HCT116 (cell line): ENCODE measurements around the gene MGP. TPM values are rescaled to one million over a fixed set of nuclear protein-coding genes. Genes with fewer than 3 reads are reported as not detected.

Source experiments
- ATAC-seq: fragments of 200-7000 bp; cut with Tn5 transposase; 2 replicates; pipeline ENCODE4 v1.9.1; 2020; ENCODE audit warnings: mild to moderate bottlenecking, moderate library complexity
- BruUV-seq: library from RNA; stranded (reverse); fragments of 400-500 nt; replicated peaks from 2 replicates; lab custom pipeline; 2021; lab: Mats Ljungman, UMichigan
- CTCF ChIA-PET: fragments of 300-600 bp; sonication (Branson Sonifier 250); formaldehyde crosslinking; loops from one replicate; lab custom pipeline; 2021; ENCODE audit warnings: antibody characterized with exemption; lab: Charles Lee
- POLR2A ChIA-PET: fragments of 300-600, 350-600 bp; sonication (Branson Sonifier 250); formaldehyde crosslinking; loops from one replicate; lab custom pipeline; 2021; ENCODE audit warnings: antibody characterized with exemption; lab: Charles Lee
- RAD21 ChIA-PET, 2 experiments: fragments of 300-600 bp; sonication (Branson Sonifier 250); formaldehyde crosslinking; loops; one replicate each; lab custom pipeline; 2023; ENCODE audit warnings: low total read pairs in 2 of 2; ENCODE audit not compliant: uncharacterized antibody in 2 of 2, unreplicated experiment in 2 of 2, low non-redundant PET in 1 of 2; lab: Charles Lee
- DNase-seq: peaks from one replicate; pipeline ENCODE4 v3.0.0-alpha.2; 2010; ENCODE audit warnings: low read depth, low spot score
- H2AFZ ChIP-seq: fragments of 200-600 bp; shearing (Covaris generic), sonication (generic); 2 replicates; pipeline ENCODE4 v1.6.1; 2017; ENCODE audit warnings: low read depth, mixed run types, mixed read lengths, antibody characterized with exemption, low read length; ENCODE audit not compliant: poor library complexity, severe bottlenecking
- H3K27ac ChIP-seq: 2 replicates; pipeline ENCODE4 v1.5.1; 2012; ENCODE audit warnings: low read depth, low read length
- H3K27me3 ChIP-seq: fragments of 200-600 bp; sonication (generic); 2 replicates; pipeline ENCODE4 v1.6.1; 2016; ENCODE audit warnings: mixed run types, low read length, mixed read lengths; ENCODE audit not compliant: insufficient read depth
- H3K36me3 ChIP-seq, 2 experiments: fragments of 200-500 bp in 1 of 2; fragments of 200-600 bp in 1 of 2; sonication (Bioruptor generic) in 1 of 2; sonication (generic) in 1 of 2; 2 replicates each; pipeline versions ENCODE4 v1.5.1 to v1.6.1; 2014 to 2016; ENCODE audit warnings: low read length in 2 of 2, inconsistent platforms in 1 of 2, mixed read lengths in 1 of 2, mixed run types in 1 of 2; ENCODE audit not compliant: insufficient read depth in 2 of 2, control insufficient read depth in 1 of 2
- H3K4me1 ChIP-seq, 2 experiments: fragments of 200-600 bp in 1 of 2; sonication (generic) in 1 of 2; 2 replicates each; pipeline versions ENCODE4 v1.5.1 to v1.6.1; 2012 to 2017; ENCODE audit warnings: low read length in 2 of 2, inconsistent platforms in 1 of 2, mild to moderate bottlenecking in 1 of 2, mixed read lengths in 1 of 2, mixed run types in 1 of 2, moderate library complexity in 1 of 2; ENCODE audit not compliant: insufficient read depth in 2 of 2, control insufficient read depth in 1 of 2
- H3K4me2 ChIP-seq: fragments of 200-600 bp; sonication (generic); 2 replicates; pipeline ENCODE4 v1.6.1; 2017; ENCODE audit warnings: mixed run types, low read length, mixed read lengths
- H3K4me3 ChIP-seq, 2 experiments: fragments of 200-600 bp in 1 of 2; sonication (generic) in 1 of 2; replicated peaks in 1 of 2; 2 replicates each; pipeline ENCODE4 v1.5.1; 2011 to 2016; ENCODE audit warnings: low read length in 2 of 2, control low read depth in 1 of 2, low read depth in 1 of 2, mild to moderate bottlenecking in 1 of 2, mixed read lengths in 1 of 2, mixed run types in 1 of 2
- H3K79me2 ChIP-seq: fragments of 200-600 bp; sonication (generic); 2 replicates; pipeline ENCODE4 v1.6.1; 2017; ENCODE audit warnings: mild to moderate bottlenecking, mixed run types, low read length, moderate library complexity, mixed read lengths; ENCODE audit not compliant: insufficient read depth
- H3K9ac ChIP-seq: fragments of 200-600 bp; sonication (generic); 2 replicates; pipeline ENCODE4 v1.6.1; 2016; ENCODE audit warnings: low read length, mixed read lengths
- H3K9me2 ChIP-seq: fragments of 200-600 bp; sonication (generic), shearing (Covaris generic); 2 replicates; pipeline ENCODE4 v1.6.1; 2017; ENCODE audit warnings: mixed run types, mild to moderate bottlenecking, moderate library complexity; ENCODE audit not compliant: insufficient read depth
- H3K9me3 ChIP-seq, 2 experiments: fragments of 200-500 bp in 1 of 2; fragments of 200-600 bp in 1 of 2; sonication (Bioruptor generic) in 1 of 2; sonication (generic) in 1 of 2; 2 replicates each; pipeline ENCODE4 v1.6.1; 2014 to 2017; ENCODE audit warnings: low read length in 2 of 2, mixed read lengths in 2 of 2, inconsistent platforms in 1 of 2, low read depth in 1 of 2, mild to moderate bottlenecking in 1 of 2, mixed run types in 1 of 2, moderate library complexity in 1 of 2; ENCODE audit not compliant: control insufficient read depth in 1 of 2, insufficient read depth in 1 of 2
- H4K20me1 ChIP-seq: fragments of 200-600 bp; sonication (generic), shearing (Covaris generic); 2 replicates; pipeline ENCODE4 v1.6.1; 2017; ENCODE audit warnings: mixed run types, mild to moderate bottlenecking, moderate library complexity; ENCODE audit not compliant: insufficient read depth
- CBX3 ChIP-seq: IDR thresholded peaks from 2 replicates; pipeline ENCODE4 v1.6.1; 2012; ENCODE audit warnings: low read depth
- CEBPB ChIP-seq: IDR thresholded peaks from 2 replicates; pipeline ENCODE4 v1.6.1; 2012; ENCODE audit warnings: low read depth
- POLR2AphosphoS5 ChIP-seq: IDR thresholded peaks from 2 replicates; pipeline ENCODE4 v1.6.1; 2011; ENCODE audit warnings: mild to moderate bottlenecking, low read depth, low read length, moderate library complexity
- SRF ChIP-seq: IDR thresholded peaks from 2 replicates; pipeline ENCODE4 v1.6.1; 2012; ENCODE audit warnings: low read depth
- TCF7L2 ChIP-seq: IDR thresholded peaks from 2 replicates; pipeline ENCODE4 v1.7.0; 2011; ENCODE audit warnings: borderline replicate concordance, inconsistent platforms; ENCODE audit not compliant: insufficient read depth, insufficient read length; ENCODE audit errors: extremely low read depth
- ZFX ChIP-seq: fragments of 450-650 bp; IDR thresholded peaks from 2 replicates; pipeline ENCODE4 v1.6.1; 2017
- ZNF274 ChIP-seq: fragments of 200-500 bp; sonication (Bioruptor generic); IDR thresholded peaks from 2 replicates; pipeline ENCODE4 v1.6.1; 2014; ENCODE audit warnings: mild to moderate bottlenecking, low read depth, low read length, inconsistent platforms
- intact Hi-C: fragments of 100-400 bp; cut with micrococcal nuclease; formaldehyde crosslinking; loops from 2 replicates; pipeline ENCODE4 v1.10.0; 2022
- total RNA-seq: library from RNA; stranded (reverse); gene quantifications from one replicate; pipeline ENCODE4 v1.2.1, GENCODE V29; 2021; ENCODE audit not compliant: unreplicated experiment
- TF ChIP-seq, protein P1 (sequence below), 3 experiments: fragments of 200-600 bp in 1 of 3; sonication (generic) in 1 of 3; IDR thresholded peaks in 2 of 3; conservative IDR thresholded peaks in 1 of 3; 2 replicates each; pipeline ENCODE4 v1.5.1; 2012 to 2017; ENCODE audit warnings: low read depth in 2 of 3, low read length in 2 of 3, antibody characterized with exemption in 1 of 3, borderline replicate concordance in 1 of 3, control low read depth in 1 of 3, mild to moderate bottlenecking in 1 of 3, mixed read lengths in 1 of 3, mixed run types in 1 of 3, moderate library complexity in 1 of 3; ENCODE audit not compliant: insufficient read depth in 1 of 3
- TF ChIP-seq, protein P2 (sequence below): IDR thresholded peaks from 2 replicates; pipeline ENCODE4 v1.6.1; 2011; ENCODE audit warnings: mild to moderate bottlenecking, low read length, moderate library complexity; ENCODE audit not compliant: insufficient replicate concordance; ENCODE audit errors: extremely low read depth

MGP gene
- total RNA-seq, 1 experiment from 2014 or later: 1.3 TPM

DNA sequence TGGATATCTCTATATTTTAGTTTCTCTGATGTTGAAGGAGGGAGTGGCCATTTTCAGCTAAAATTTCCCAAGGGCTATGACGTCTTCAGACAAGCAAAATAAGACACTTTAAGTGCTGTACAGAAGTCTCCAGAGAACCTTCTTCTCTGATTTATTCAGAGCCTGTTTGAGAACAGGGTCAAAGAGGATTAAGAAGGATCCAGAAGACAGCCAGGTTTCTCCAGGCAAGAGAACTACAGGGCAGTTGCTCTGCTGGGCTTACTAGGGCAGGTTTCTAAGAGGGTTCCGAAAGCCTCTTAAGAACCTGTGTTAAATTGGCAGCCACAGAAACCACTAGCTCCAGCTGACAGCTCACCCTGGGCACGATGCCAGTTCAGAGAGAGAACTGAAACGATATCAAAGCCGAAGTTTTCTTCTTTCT is 1.2 kb downstream of the MGP start (continued):
- TF ChIP-seq POLR2AphosphoS5: no peak
- TF ChIP-seq, protein P1, sequence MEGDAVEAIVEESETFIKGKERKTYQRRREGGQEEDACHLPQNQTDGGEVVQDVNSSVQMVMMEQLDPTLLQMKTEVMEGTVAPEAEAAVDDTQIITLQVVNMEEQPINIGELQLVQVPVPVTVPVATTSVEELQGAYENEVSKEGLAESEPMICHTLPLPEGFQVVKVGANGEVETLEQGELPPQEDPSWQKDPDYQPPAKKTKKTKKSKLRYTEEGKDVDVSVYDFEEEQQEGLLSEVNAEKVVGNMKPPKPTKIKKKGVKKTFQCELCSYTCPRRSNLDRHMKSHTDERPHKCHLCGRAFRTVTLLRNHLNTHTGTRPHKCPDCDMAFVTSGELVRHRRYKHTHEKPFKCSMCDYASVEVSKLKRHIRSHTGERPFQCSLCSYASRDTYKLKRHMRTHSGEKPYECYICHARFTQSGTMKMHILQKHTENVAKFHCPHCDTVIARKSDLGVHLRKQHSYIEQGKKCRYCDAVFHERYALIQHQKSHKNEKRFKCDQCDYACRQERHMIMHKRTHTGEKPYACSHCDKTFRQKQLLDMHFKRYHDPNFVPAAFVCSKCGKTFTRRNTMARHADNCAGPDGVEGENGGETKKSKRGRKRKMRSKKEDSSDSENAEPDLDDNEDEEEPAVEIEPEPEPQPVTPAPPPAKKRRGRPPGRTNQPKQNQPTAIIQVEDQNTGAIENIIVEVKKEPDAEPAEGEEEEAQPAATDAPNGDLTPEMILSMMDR (IDR thresholded peaks at IDR 0.05 in 2 of 3, conservative IDR thresholded peaks at IDR 0.05 in 1 of 3; ENCODE audit: borderline replicate concordance in 1 of 3, insufficient read depth in 1 of 3, low read depth in 2 of 3, low read length in 2 of 3): no peak
- no peak for TF ChIP-seq ZNF274
- TF ChIP-seq ZFX: no peak
- no peak for TF ChIP-seq TCF7L2
- TF ChIP-seq CEBPB: no peak

DNA sequence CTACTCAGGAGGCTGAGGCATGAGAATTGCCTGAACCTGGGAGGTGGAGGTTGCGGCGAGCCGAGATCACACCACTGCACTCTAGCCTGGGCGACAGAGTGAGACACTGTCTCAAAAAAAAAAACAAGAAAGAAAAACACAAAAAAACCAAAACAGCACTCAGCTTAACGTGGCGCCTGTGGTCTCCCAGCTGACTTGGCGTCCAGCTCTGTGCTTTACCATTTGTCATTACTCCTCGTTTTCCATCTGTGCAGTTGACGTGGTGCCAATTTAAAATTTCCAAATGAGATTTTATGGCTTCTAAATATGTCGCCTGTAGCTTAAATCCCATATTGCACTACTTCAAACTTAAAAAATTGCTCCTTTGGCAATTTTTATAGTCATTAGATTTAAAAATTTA is 2.0 kb downstream of the MGP start:
- ChIA-PET POLR2A (no interaction called here), RAD21 (no interaction called here), CTCF (interaction anchor here (1.2 kb wide), 2 partner anchors 8 to 12 kb away, joined by 3 read pairs; no protein-coding TSS in a partner anchor)
- no peaks in the 10 kb centered on the region; the same call in 1 of the 2 replicates for H4K20me1 ChIP-seq
- H3K79me2 ChIP-seq: no peaks in the 10 kb centered on the region
- no peak for ATAC-seq
- H2AFZ ChIP-seq: no peak overlapping the region
- H3K9ac ChIP-seq: no peak overlapping the region
- no peak overlapping the region for H3K4me2 ChIP-seq
- DNase-seq: no peak
- H3K27me3 ChIP-seq: no peaks in the 10 kb centered on the region
- TF ChIP-seq SRF: no peak
- TF ChIP-seq, protein P2, sequence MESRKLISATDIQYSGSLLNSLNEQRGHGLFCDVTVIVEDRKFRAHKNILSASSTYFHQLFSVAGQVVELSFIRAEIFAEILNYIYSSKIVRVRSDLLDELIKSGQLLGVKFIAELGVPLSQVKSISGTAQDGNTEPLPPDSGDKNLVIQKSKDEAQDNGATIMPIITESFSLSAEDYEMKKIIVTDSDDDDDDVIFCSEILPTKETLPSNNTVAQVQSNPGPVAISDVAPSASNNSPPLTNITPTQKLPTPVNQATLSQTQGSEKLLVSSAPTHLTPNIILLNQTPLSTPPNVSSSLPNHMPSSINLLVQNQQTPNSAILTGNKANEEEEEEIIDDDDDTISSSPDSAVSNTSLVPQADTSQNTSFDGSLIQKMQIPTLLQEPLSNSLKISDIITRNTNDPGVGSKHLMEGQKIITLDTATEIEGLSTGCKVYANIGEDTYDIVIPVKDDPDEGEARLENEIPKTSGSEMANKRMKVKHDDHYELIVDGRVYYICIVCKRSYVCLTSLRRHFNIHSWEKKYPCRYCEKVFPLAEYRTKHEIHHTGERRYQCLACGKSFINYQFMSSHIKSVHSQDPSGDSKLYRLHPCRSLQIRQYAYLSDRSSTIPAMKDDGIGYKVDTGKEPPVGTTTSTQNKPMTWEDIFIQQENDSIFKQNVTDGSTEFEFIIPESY: no peak
- no peak for TF ChIP-seq CBX3
- H3K9me3 ChIP-seq: no peaks in the 10 kb centered on the region
- intact Hi-C loops: no loop called here
- H3K27ac ChIP-seq: no peak overlapping the region
- H3K36me3 ChIP-seq: no peaks in the 10 kb centered on the region
- H3K4me1 ChIP-seq: no peaks in the 10 kb centered on the region; a peak in 1 of 4 replicates
- no peak overlapping the region for H3K4me3 ChIP-seq
- no TSS peak for BruUV-seq
- no peaks in the 10 kb centered on the region for H3K9me2 ChIP-seq
